Fibroblast of the aortic adventitia (primary cell): ENCODE data around the gene ENG. TPM values are rescaled to one million over a fixed set of nuclear protein-coding genes. Genes with fewer than 3 reads are reported as not detected.

Experiments
- DNase-seq: peaks from one replicate; pipeline ENCODE4 v3.0.0-alpha.2; 2010; ENCODE audit warnings: low read depth
- H3K4me3 ChIP-seq: 2 replicates; pipeline ENCODE4 v1.5.1; 2011; ENCODE audit warnings: low read depth, mild to moderate bottlenecking, control low read depth, low read length, moderate library complexity
- small RNA-seq: library from RNA; depleted of rRNA; stranded (forward); fragments of <200 nt; gene quantifications from one replicate; pipeline ENCODE3, GENCODE V24; 2012
- total RNA-seq: library from RNA; depleted of rRNA; stranded (reverse); fragments of >200 nt; gene quantifications from 2 replicates; pipeline ENCODE4 v1.2.3, GENCODE V29; 2012; ENCODE audit warnings: low replicate concordance
- TF ChIP-seq, protein P1 (sequence below): IDR thresholded peaks from 2 replicates; pipeline ENCODE4 v1.5.1; 2011; ENCODE audit warnings: mild to moderate bottlenecking, low read length, control low read depth, inconsistent platforms; ENCODE audit not compliant: insufficient read depth

ENG gene
- total RNA-seq, 1 donor, result 62.0 TPM

DNA sequence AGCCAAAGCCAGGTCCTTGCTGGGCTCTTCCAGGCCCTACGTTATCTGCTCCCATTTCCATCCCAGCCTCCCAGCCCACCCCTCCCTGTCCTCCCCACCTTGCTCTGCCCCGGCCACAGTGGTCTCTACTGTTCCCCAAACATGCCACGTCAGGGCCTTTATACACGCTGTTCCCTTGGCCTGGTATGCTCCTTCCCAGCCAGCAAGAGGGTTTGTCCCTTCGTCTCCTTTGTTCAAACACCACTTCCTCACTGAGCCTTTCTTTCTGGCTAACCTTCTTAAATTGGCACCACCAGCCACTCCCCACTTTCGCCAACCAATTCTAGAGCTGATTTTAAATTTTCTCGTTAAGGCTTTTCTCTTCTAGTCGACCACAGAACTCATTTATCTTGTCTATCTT, 85.8 kb downstream of the ENG start:
- no peak overlapping the region for H3K4me3 ChIP-seq
- TF ChIP-seq, protein P1, sequence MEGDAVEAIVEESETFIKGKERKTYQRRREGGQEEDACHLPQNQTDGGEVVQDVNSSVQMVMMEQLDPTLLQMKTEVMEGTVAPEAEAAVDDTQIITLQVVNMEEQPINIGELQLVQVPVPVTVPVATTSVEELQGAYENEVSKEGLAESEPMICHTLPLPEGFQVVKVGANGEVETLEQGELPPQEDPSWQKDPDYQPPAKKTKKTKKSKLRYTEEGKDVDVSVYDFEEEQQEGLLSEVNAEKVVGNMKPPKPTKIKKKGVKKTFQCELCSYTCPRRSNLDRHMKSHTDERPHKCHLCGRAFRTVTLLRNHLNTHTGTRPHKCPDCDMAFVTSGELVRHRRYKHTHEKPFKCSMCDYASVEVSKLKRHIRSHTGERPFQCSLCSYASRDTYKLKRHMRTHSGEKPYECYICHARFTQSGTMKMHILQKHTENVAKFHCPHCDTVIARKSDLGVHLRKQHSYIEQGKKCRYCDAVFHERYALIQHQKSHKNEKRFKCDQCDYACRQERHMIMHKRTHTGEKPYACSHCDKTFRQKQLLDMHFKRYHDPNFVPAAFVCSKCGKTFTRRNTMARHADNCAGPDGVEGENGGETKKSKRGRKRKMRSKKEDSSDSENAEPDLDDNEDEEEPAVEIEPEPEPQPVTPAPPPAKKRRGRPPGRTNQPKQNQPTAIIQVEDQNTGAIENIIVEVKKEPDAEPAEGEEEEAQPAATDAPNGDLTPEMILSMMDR, result no peak
- no peak for DNase-seq

DNA sequence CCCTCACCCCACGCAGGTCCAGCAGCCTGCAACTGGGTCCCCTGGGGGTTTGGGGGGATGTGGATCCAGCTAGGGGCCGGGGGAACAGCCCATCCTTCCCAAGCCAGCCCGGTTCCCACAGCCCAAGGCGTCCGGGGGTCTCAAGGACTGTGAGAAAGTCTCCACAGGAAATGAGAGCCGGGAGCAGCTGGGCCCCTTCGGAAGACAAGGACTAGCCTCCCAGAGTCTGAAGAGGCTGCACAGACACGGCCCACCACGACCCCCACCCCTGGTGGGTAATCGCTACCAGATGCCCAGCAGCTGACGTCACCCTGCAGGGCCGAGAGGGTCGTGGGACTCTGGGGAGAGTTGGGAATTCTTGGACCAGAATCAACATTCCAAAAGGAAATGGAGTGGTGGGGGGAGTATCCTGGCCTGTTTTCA, 86.5 kb downstream of the ENG start:
- TF ChIP-seq, protein P1, result no peak
- H3K4me3 ChIP-seq, result no peak overlapping the region
- no peak for DNase-seq

DNA sequence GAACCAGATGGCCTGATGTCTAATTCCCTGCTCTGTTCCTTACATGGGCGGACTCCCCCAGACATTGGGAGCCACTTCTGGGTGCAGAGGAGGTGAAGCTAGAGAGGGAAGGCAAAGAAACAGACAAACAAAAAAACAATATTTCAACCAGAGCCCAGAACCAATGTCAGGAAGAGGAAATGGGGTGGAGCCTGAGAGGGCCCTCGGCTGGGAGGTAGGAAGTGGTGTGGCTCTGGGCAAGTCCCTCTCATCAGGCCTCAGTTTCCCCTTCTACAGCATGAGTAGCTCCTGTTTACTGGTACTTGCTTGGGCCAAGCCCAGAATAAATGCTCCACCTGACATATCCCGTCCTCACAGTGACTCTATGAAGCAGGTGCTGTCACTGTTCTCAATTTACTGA, 87.0 kb downstream of the ENG start:
- TF ChIP-seq, protein P1, result no peak
- no peak for DNase-seq
- no peak overlapping the region for H3K4me3 ChIP-seq

DNA sequence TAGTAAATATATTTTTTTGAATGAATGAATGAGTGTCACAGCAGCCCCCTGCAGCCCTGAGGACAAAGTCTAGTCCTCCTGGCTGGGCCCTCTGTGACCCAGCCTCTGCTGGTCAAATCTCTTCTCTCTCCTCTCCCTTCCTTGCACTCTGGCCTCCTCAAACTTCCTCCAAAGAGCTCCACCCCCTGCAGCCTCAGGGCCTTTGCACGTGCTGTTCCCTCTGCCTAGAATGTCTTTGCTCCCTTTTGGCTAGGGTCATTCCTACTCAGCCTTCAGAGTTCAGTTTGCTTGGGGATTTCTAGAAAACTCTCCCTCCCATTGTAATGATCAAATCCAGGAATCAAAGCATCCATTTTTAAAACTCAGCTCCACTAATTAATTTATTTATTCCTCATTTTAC, 89.0 kb downstream of the ENG start:
- TF ChIP-seq, protein P1, result no peak
- no peak for DNase-seq
- H3K4me3 ChIP-seq, result no peak overlapping the region

Small RNA genes within 50 kb of the gene (small RNA-seq; reads per million reads assigned to genes)
- gene MIR4672, result 3.6 reads per million, percentile 84 among the genes with 10 or more reads in this experiment
- gene RF00019, result not detected
- gene RNA5SP296, result not detected

Other genes with a start within 250 kb of the ENG start
- gene STXBP1, start 242.4 kb downstream of the ENG start, total RNA-seq, result 25.5 and 40.6 TPM in 2 replicates
- 0.09 TPM in 1 of 2 replicates, not detected in the other for gene CFAP157, start 147.7 kb downstream of the ENG start, total RNA-seq
- 13.2 and 17.2 TPM in 2 replicates for gene PTRH1, start 139.0 kb downstream of the ENG start, total RNA-seq
- gene TTC16, start 138.6 kb downstream of the ENG start, total RNA-seq, result not detected in 2 replicates
- 1.2 and 4.8 TPM in 2 replicates for gene TOR2A, start 119.4 kb downstream of the ENG start, total RNA-seq
- gene SH2D3C, start 76.0 kb downstream of the ENG start, total RNA-seq, result 0.18 and 6.0 TPM in 2 replicates
- 25.4 and 51.5 TPM in 2 replicates for gene CDK9, start 68.6 kb downstream of the ENG start, total RNA-seq
- gene FPGS, start 51.8 kb downstream of the ENG start, total RNA-seq, result 33.9 and 61.5 TPM in 2 replicates
- gene AK1, start 23.0 kb upstream of the ENG start, total RNA-seq, result 75.6 and 121 TPM in 2 replicates
- gene ST6GALNAC6, start 44.9 kb upstream of the ENG start, total RNA-seq, result 26.5 and 85.0 TPM in 2 replicates
- gene ST6GALNAC4, start 62.4 kb upstream of the ENG start, total RNA-seq, result 24.4 and 37.1 TPM in 2 replicates
- 1.6 and 2.6 TPM in 2 replicates for gene PIP5KL1, start 76.1 kb upstream of the ENG start, total RNA-seq
- 7.0 and 19.9 TPM in 2 replicates for gene DPM2, start 83.2 kb upstream of the ENG start, total RNA-seq
- gene EEIG1, start 126.3 kb upstream of the ENG start, total RNA-seq, result 32.4 and 50.3 TPM in 2 replicates
- gene NAIF1, start 212.7 kb upstream of the ENG start, total RNA-seq, result 6.0 and 7.5 TPM in 2 replicates
- 15.2 and 20.2 TPM in 2 replicates for gene SLC25A25, start 213.6 kb upstream of the ENG start, total RNA-seq